Body of pancreas (tissue), 4 donors: ENCODE measurements around the gene GORASP2. TPM values are rescaled to one million over a fixed set of nuclear protein-coding genes. Genes with fewer than 3 reads are reported as not detected.

Experiments
- ATAC-seq: fragments of 150-250 bp; one replicate; pipeline ENCODE4 v1.9.1; 2016
- DNase-seq, 4 donors: peaks; one replicate each; pipeline ENCODE4 v3.0.0-alpha.2; 2019
- H3K27ac ChIP-seq, 4 donors: fragments of 200-600 bp; sonication (generic); 1 replicate in 3 of 4; 2 replicates in 1 of 4; pipeline versions ENCODE4 v1.5.1 to v1.6.1; 2016 to 2019; ENCODE audit warnings: mild to moderate bottlenecking in 1 of 4, mixed read lengths in 1 of 4, moderate library complexity in 1 of 4
- H3K27me3 ChIP-seq, 2 donors: fragments of 200-600 bp; sonication (generic); one replicate each; pipeline ENCODE4 v1.6.0; 2016; ENCODE audit warnings: mild to moderate bottlenecking in 1 of 2
- H3K36me3 ChIP-seq, 2 donors: fragments of 200-600 bp; sonication (generic); replicated peaks in 1 of 2; 2 replicates each; pipeline ENCODE4 v1.5.1; 2016; ENCODE audit warnings: low read depth in 2 of 2; ENCODE audit not compliant: insufficient read depth in 1 of 2
- H3K4me1 ChIP-seq: fragments of 200-600 bp; sonication (generic); one replicate; pipeline ENCODE4 v1.6.0; 2016
- H3K4me3 ChIP-seq, 2 donors: fragments of 200-600 bp; sonication (generic); 1 replicate in 1 of 2; 2 replicates in 1 of 2; pipeline ENCODE4 v1.5.1; 2016 to 2019
- H3K9me3 ChIP-seq, 3 donors: fragments of 200-600 bp; sonication (generic); 1 replicate in 2 of 3; 2 replicates in 1 of 3; pipeline ENCODE4 v1.5.1; 2016
- CTCF ChIP-seq, 7 experiments: fragments of 450-650 bp in 4 of 7; fragments of 200-600 bp in 3 of 7; sonication (generic) in 3 of 7; IDR thresholded peaks; one replicate each; pipeline ENCODE4 v1.5.1; 2016 to 2019; ENCODE audit warnings: antibody characterized with exemption in 7 of 7
- POLR2A ChIP-seq, 3 donors: fragments of 450-650 bp; IDR thresholded peaks; one replicate each; pipeline ENCODE4 v1.6.1; 2016; ENCODE audit warnings: antibody characterized with exemption in 3 of 3, mild to moderate bottlenecking in 2 of 3
- WGBS, 2 donors: methylation state at CpG; one replicate each; pipeline ENCODE4 v1.1.5; 2017; 5-methylcytosine and 5-hydroxymethylcytosine counted together
- intact Hi-C: fragments of 100-400 bp; cut with DNase I; formaldehyde crosslinking; loops from one replicate; pipeline ENCODE4 v1.15.1; 2023
- total RNA-seq, 2 donors: library from RNA; depleted of rRNA; stranded (reverse); fragments of >200 nt; gene quantifications; one replicate each; pipeline ENCODE4 v1.1.0, GENCODE V29; 2016

Gene GORASP2
- total RNA-seq, 2 donors from 2014 or later, result 44.4 to 65.6 TPM

DNA sequence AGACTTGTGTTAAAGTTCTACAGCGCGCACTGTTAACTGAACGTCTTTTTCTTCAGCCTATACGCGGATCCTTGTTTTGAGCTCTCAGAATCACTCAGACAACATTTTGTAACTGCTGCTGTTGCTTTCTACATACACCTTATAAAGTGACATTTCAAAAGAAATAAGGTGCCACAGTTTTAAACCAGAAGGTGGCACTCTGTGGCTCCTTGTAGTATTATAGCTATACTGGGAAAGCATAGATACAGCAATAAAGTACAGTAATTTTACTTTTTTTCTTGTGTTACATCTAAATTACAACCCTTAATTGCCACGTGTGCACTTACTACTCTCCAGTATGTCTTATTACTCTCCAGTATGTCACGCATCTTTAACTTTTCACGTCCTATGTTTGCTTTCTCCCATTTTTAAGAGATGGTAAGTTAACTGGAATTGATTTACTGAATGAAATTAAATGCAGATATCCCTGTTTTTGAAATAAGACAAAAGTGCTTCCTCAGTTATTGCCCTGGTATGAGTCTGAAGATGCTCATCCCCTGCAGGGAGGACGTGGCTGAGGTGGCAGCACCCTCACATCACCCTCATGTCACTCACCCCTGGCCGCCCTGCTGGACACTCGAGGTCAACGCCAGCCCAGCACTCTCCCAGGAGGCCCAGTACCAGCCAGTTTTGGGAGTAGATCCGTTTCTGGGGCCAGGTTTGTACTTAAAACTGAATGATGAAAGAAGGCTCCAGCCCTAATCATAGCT, 37.8 kb downstream of the GORASP2 start:
- H3K27ac ChIP-seq, result no peak overlapping the region
- no peaks in the 10 kb centered on the region for H3K9me3 ChIP-seq
- H3K27me3 ChIP-seq, result no peaks in the 10 kb centered on the region
- no peak for ATAC-seq
- 75 to 80% methylated on average over 13 of the region's 13 CpGs for WGBS, 2 donors
- TF ChIP-seq CTCF (IDR thresholded peaks at IDR 0.05), result peak in 1 of 7 experiments; percentile 5
- TF ChIP-seq POLR2A (IDR thresholded peaks at IDR 0.05), result no peak
- H3K36me3 ChIP-seq, result peaks cover 8 to 44% of the 10 kb centered on the region in 2 donors
- H3K4me1 ChIP-seq, result no peaks in the 10 kb centered on the region
- DNase-seq, result no peak
- intact Hi-C loops, result no loop called here
- H3K4me3 ChIP-seq, result no peak overlapping the region

GRCh38 chr2:170967553-170967952, 38.5 kb downstream of the GORASP2 start:
- Histone ChIP-seq H3K27me3 (no peaks in the 10 kb centered on the region), H3K4me1 (peaks cover 4% of the 10 kb centered on the region), H3K4me3 (no peak overlapping the region), H3K9me3 (no peaks in the 10 kb centered on the region), H3K36me3 (peaks cover 4 to 37% of the 10 kb centered on the region in 2 donors), H3K27ac (no peak overlapping the region)
- 72 to 73% methylated on average over 5 of the region's 5 CpGs for WGBS, 2 donors
- ATAC-seq (no peak), DNase-seq (no peak)
- TF ChIP-seq CTCF (IDR thresholded peaks at IDR 0.05) (no peak), POLR2A (IDR thresholded peaks at IDR 0.05) (no peak)
- intact Hi-C loops, result no loop called here

DNA sequence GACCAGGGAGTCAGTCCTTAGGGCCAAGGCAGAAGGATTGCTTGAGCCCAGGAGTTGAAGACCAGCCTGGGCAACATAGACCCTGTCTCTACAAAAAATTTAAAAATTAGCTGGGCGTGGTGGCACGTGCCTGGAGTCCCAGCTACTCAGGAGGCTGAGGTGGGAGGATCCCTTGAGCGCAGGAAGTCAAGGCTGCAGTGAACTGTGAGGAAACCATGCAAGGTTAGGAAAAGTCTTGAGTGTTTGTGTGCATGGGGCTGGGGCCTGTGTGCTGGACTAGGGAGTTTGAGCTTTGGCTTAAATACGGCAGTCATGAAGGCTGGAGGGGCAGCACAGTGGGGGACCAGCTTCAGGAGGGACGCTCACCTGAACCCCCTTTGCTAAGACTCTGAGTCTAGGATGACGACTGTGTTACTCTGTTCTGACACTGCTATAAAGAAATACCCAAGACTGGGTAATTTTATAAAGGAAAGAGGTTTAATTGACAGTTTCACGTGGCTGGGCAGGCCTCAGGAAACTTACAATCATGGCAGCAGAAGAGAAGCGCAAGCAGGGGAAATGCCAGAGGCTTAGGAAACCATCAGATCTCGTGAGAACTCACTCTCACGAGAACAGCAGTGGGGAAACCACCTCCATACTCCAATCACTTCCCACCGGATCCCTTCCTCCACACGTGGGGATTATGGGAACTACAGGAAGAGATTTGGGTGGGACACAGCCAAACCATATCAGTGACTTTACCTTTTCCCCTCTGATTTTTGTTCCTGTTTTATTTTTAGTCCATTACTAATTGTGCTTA, 39.4 kb downstream of the GORASP2 start:
- Histone ChIP-seq H3K36me3 (peaks cover 0 to 32% of the 10 kb centered on the region in 2 donors), H3K9me3 (no peaks in the 10 kb centered on the region), H3K4me3 (no peak overlapping the region), H3K27ac (no peak overlapping the region), H3K4me1 (peaks cover 11% of the 10 kb centered on the region), H3K27me3 (no peaks in the 10 kb centered on the region)
- 71 to 77% methylated on average over 12 of the region's 12 CpGs for WGBS, 2 donors
- intact Hi-C loops, result no loop called here
- ATAC-seq, result no peak
- TF ChIP-seq POLR2A (IDR thresholded peaks at IDR 0.05) (no peak), CTCF (IDR thresholded peaks at IDR 0.05) (no peak)
- DNase-seq, result no peak

- H3K9me3 ChIP-seq, result no peaks in the 10 kb centered on the region
- no peaks in the 10 kb centered on the region for H3K27me3 ChIP-seq
- no peak overlapping the region for H3K27ac ChIP-seq
- TF ChIP-seq POLR2A (IDR thresholded peaks at IDR 0.05) (no peak), CTCF (IDR thresholded peaks at IDR 0.05) (no peak)
- peaks cover 13% of the 10 kb centered on the region for H3K4me1 ChIP-seq
- ATAC-seq (no peak), DNase-seq (no peak)
- intact Hi-C loops, result no loop called here
- H3K36me3 ChIP-seq, result peaks cover 0 to 29% of the 10 kb centered on the region in 2 donors
- WGBS, 2 donors, result 64 to 91% methylated on average over 2 of the region's 2 CpGs
- H3K4me3 ChIP-seq, result no peak overlapping the region
Measured at GRCh38 chr2:170969030-170969429, 40.0 kb downstream of the GORASP2 start.
